KMS-11 (cell line): ENCODE data around the gene BLID.

Experiments used
- H2AFZ ChIP-seq: fragments of 200-600 bp; sonication (generic); 2 replicates; pipeline ENCODE4 v1.6.1; 2016; ENCODE audit warnings: antibody characterized with exemption, mixed run types, low read depth
- H3K27ac ChIP-seq: fragments of 200-600 bp; sonication (generic); 2 replicates; pipeline ENCODE4 v1.6.1; 2016; ENCODE audit warnings: mild to moderate bottlenecking, mixed run types
- H3K27me3 ChIP-seq: fragments of 200-600 bp; sonication (generic); 2 replicates; pipeline ENCODE4 v1.6.1; 2017; ENCODE audit warnings: mild to moderate bottlenecking, low read depth, mixed run types, moderate library complexity; ENCODE audit not compliant: insufficient read depth
- H3K36me3 ChIP-seq: fragments of 200-600 bp; sonication (generic); 2 replicates; pipeline ENCODE4 v1.6.1; 2017; ENCODE audit warnings: mild to moderate bottlenecking, mixed run types; ENCODE audit not compliant: insufficient read depth
- H3K4me1 ChIP-seq: fragments of 200-600 bp; sonication (generic); 2 replicates; pipeline ENCODE4 v1.6.1; 2016; ENCODE audit warnings: mild to moderate bottlenecking, low read depth, mixed run types; ENCODE audit not compliant: poor library complexity, severe bottlenecking
- H3K4me2 ChIP-seq: fragments of 200-600 bp; sonication (generic); 2 replicates; pipeline ENCODE4 v1.7.0; 2016; ENCODE audit warnings: mild to moderate bottlenecking, mixed run types
- H3K4me3 ChIP-seq: fragments of 200-600 bp; sonication (generic); IDR thresholded peaks from 2 replicates; pipeline ENCODE4 v1.6.1; 2017; ENCODE audit warnings: low read depth, low read length, mixed read lengths; ENCODE audit not compliant: insufficient read depth
- H3K79me2 ChIP-seq: fragments of 200-600 bp; sonication (generic); 2 replicates; pipeline ENCODE4 v1.6.1; 2016; ENCODE audit warnings: low read depth, mixed run types; ENCODE audit not compliant: insufficient read depth
- H3K9ac ChIP-seq: fragments of 200-600 bp; sonication (generic); 2 replicates; pipeline ENCODE4 v1.6.1; 2016; ENCODE audit warnings: mild to moderate bottlenecking, mixed run types
- H4K20me1 ChIP-seq: fragments of 200-600 bp; sonication (generic); 2 replicates; pipeline ENCODE4 v1.6.1; 2016; ENCODE audit warnings: mild to moderate bottlenecking, mixed run types; ENCODE audit not compliant: insufficient read depth
- CTCF ChIP-seq: fragments of 200-600 bp; sonication (generic); conservative IDR thresholded peaks from 2 replicates; pipeline ENCODE4 v1.6.1; 2017; ENCODE audit warnings: low read depth, mild to moderate bottlenecking, antibody characterized with exemption, low read length, moderate library complexity, mixed read lengths

BLID gene

DNA sequence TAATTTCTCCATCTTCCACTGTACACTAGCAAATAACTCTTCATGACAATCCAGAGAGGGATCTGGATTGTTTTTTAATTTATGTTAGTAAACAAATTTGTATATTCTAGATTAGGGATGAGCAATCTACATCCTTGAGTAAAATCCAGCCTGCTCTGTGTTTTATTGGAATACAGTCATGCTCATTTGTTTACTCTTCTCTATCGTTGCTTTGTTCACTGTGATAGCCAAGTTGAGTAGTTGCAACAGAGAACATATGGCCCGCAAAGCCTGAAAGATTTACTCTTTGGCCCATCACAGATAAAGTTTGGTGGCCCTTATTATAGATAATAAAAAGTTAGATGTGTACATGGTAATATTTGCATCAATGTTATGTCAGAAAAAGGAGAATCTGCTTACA is 6.2 kb upstream of the BLID start:
- H3K79me2 ChIP-seq, result no peaks in the 10 kb centered on the region

DNA sequence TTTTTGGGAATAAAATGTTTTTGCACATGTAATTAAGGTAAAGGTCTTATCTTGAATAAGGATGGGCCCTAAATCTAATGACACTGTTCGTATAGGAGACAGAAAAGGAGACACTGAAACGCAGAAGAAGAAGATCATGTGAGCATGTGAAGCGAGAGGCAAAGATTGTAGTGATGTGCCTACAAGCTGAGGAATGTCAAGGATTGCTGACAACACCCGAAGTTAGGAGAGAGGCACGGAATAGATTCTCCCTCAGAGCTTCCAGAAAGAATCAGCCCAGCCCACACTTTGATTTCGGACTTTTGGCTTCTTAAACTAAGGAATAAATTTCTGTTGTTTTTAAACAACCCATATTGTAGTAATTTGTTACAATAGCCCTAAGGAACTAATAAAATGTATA is 4.1 kb upstream of the BLID start:
- Histone ChIP-seq H3K36me3 (no peaks in the 10 kb centered on the region), H3K4me1 (no peaks in the 10 kb centered on the region), H3K79me2 (no peaks in the 10 kb centered on the region), H3K27me3 (no peaks in the 10 kb centered on the region), H3K4me2 (no peak overlapping the region), H2AFZ (no peak overlapping the region), H3K9ac (no peak overlapping the region), H3K4me3 (no peak overlapping the region), H3K27ac (no peak overlapping the region), H4K20me1 (no peaks in the 10 kb centered on the region)
- TF ChIP-seq CTCF, result no peak

More for the DNA sequence above, 6.2 kb upstream of the BLID start:
- TF ChIP-seq CTCF, result no peak
- H3K4me2 ChIP-seq, result no peak overlapping the region
- H2AFZ ChIP-seq, result no peak overlapping the region
- no peaks in the 10 kb centered on the region for H4K20me1 ChIP-seq
- H3K4me3 ChIP-seq, result no peak overlapping the region
- no peak overlapping the region for H3K27ac ChIP-seq
- no peaks in the 10 kb centered on the region for H3K36me3 ChIP-seq
- H3K9ac ChIP-seq, result no peak overlapping the region
- H3K27me3 ChIP-seq, result no peaks in the 10 kb centered on the region
- no peaks in the 10 kb centered on the region for H3K4me1 ChIP-seq

GRCh38 chr11:122116591-122116990 is 576 bp upstream of the BLID start:
- Histone ChIP-seq H3K79me2 (no peaks in the 10 kb centered on the region), H2AFZ (no peak overlapping the region), H3K36me3 (no peaks in the 10 kb centered on the region), H3K4me1 (no peaks in the 10 kb centered on the region), H3K9ac (no peak overlapping the region), H3K4me2 (no peak overlapping the region), H4K20me1 (no peaks in the 10 kb centered on the region), H3K27me3 (no peaks in the 10 kb centered on the region), H3K27ac (no peak overlapping the region), H3K4me3 (no peak overlapping the region)
- TF ChIP-seq CTCF, result no peak

- Histone ChIP-seq H3K79me2 (no peaks in the 10 kb centered on the region), H3K4me3 (no peak overlapping the region), H3K4me1 (no peaks in the 10 kb centered on the region), H3K9ac (no peak overlapping the region), H4K20me1 (no peaks in the 10 kb centered on the region), H3K36me3 (no peaks in the 10 kb centered on the region), H3K27me3 (no peaks in the 10 kb centered on the region), H3K27ac (no peak overlapping the region), H3K4me2 (no peak overlapping the region), H2AFZ (no peak overlapping the region)
- no peak for TF ChIP-seq CTCF
These were observed 1.0 kb downstream of the BLID start for GRCh38 chr11:122114976-122115375.
